GM12874 (cell line): ENCODE results near the gene FBXL7.

Experiments
- CTCF ChIP-seq: IDR thresholded peaks from 2 replicates; pipeline ENCODE4 v1.5.1; 2011; ENCODE audit warnings: low read depth, mild to moderate bottlenecking, control low read depth, low read length, moderate library complexity; ENCODE audit not compliant: insufficient read depth

The FBXL7 gene

GRCh38 chr5:15966066-15966640 lies 466.2 kb downstream of the FBXL7 start:
- TF ChIP-seq CTCF: no peak

GRCh38 chr5:15966651-15967050 lies 466.7 kb downstream of the FBXL7 start:
- TF ChIP-seq CTCF: no peak

GRCh38 chr5:15968993-15969392 lies 469.0 kb downstream of the FBXL7 start:
- TF ChIP-seq CTCF: no peak

GRCh38 chr5:15977851-15978250 lies 477.9 kb downstream of the FBXL7 start:
- TF ChIP-seq CTCF: no peak

- TF ChIP-seq CTCF: no peak
Measured at GRCh38 chr5:15980835-15981234, 480.9 kb downstream of the FBXL7 start.

- TF ChIP-seq CTCF: no peak
Measured at GRCh38 chr5:15983392-15983791, 483.4 kb downstream of the FBXL7 start.
